Measurements from ENCODE around the gene MARCHF11.

Gene MARCHF11

GRCh38 chr5:16147179-16147900 lies 32.3 kb downstream of the MARCHF11 start:
- no CpG with 5 or more reads among the region's 7 CpGs for WGBS (ENCODE audit: extremely low coverage, insufficient coverage, insufficient read length)
- Histone ChIP-seq H3K9me3 (ENCODE audit: insufficient read depth, low read depth, low read length) (no peaks in the 10 kb centered on the region), H3K23ac (ENCODE audit: low read length) (no peak overlapping the region)

GRCh38 chr5:16144416-16144815 lies 35.2 kb downstream of the MARCHF11 start:
- Histone ChIP-seq H3K27me3 (ENCODE audit: insufficient read depth, low read length) (no peaks in the 10 kb centered on the region), H3K4me3 (ENCODE audit: low read depth, low read length) (no peak overlapping the region), H3K36me3 (ENCODE audit: control insufficient read depth in 1 of 2, insufficient read depth in 2 of 2, low read length in 2 of 2) (no peaks in the 10 kb centered on the region), H3K23ac (ENCODE audit: low read length) (no peak overlapping the region), H4K12ac (ENCODE audit: low read depth, low read length) (no peak overlapping the region), H3K9me3 (ENCODE audit: insufficient read depth, low read depth, low read length) (no peaks in the 10 kb centered on the region), H3K79me2 (ENCODE audit: control insufficient read depth, insufficient read depth, low read length, poor library complexity) (no peaks in the 10 kb centered on the region), H3K4me2 (ENCODE audit: low read length) (no peak overlapping the region), H2AFZ (ENCODE audit: insufficient read depth, low read length, poor library complexity) (no peak overlapping the region), H2BK12ac (ENCODE audit: low read length) (no peak overlapping the region), H3K79me1 (ENCODE audit: low read length) (peaks cover 2% of the 10 kb centered on the region), H4K91ac (ENCODE audit: low read depth, low read length) (no peak overlapping the region), H3K4me1 (ENCODE audit: control insufficient read depth in 1 of 2, insufficient read depth in 2 of 2, low read length in 2 of 2) (peaks cover 2 to 8% of the 10 kb centered on the region in 2 experiments), H2AK5ac (ENCODE audit: low read length) (no peak overlapping the region), H3K4ac (ENCODE audit: low read depth, low read length) (no peak overlapping the region), H3K14ac (ENCODE audit: low read length) (no peak overlapping the region), H4K8ac (ENCODE audit: low read depth, low read length) (no peak overlapping the region), H3K18ac (ENCODE audit: low read length) (no peak overlapping the region), H2BK5ac (ENCODE audit: low read depth, low read length, poor library complexity) (no peak overlapping the region), H3K9ac (ENCODE audit: low read length) (no peak overlapping the region), H2BK120ac (ENCODE audit: insufficient read depth, low read length, poor library complexity) (no peak overlapping the region), H3K27ac (ENCODE audit: low read depth, low read length) (no peak overlapping the region)
- DNase-seq, result no peak
- no CpG with 5 or more reads among the region's 4 CpGs for WGBS (ENCODE audit: extremely low coverage, insufficient coverage, insufficient read length)

More at GRCh38 chr5:16147179-16147900, 32.3 kb downstream of the MARCHF11 start:
- H3K27ac ChIP-seq (ENCODE audit: low read depth, low read length), result no peak overlapping the region
- no peak overlapping the region for H3K4me2 ChIP-seq (ENCODE audit: low read length)
- no peak overlapping the region for H3K18ac ChIP-seq (ENCODE audit: low read length)
- no peak overlapping the region for H3K4ac ChIP-seq (ENCODE audit: low read depth, low read length)
- H3K4me1 ChIP-seq (ENCODE audit: control insufficient read depth in 1 of 2, insufficient read depth in 2 of 2, low read length in 2 of 2), result peaks cover 2 to 7% of the 10 kb centered on the region in 2 experiments
- H3K79me1 ChIP-seq (ENCODE audit: low read length), result peaks cover 2% of the 10 kb centered on the region
- H4K8ac ChIP-seq (ENCODE audit: low read depth, low read length), result no peak overlapping the region
- H2AK5ac ChIP-seq (ENCODE audit: low read length), result no peak overlapping the region
- H2BK12ac ChIP-seq (ENCODE audit: low read length), result no peak overlapping the region
- no peaks in the 10 kb centered on the region for H3K27me3 ChIP-seq (ENCODE audit: insufficient read depth, low read length)
- no peak overlapping the region for H3K9ac ChIP-seq (ENCODE audit: low read length)
- H4K91ac ChIP-seq (ENCODE audit: low read depth, low read length), result no peak overlapping the region
- no peak overlapping the region for H3K4me3 ChIP-seq (ENCODE audit: low read depth, low read length)
- no peak overlapping the region for H2BK120ac ChIP-seq (ENCODE audit: insufficient read depth, low read length, poor library complexity)
- H3K36me3 ChIP-seq (ENCODE audit: control insufficient read depth in 1 of 2, insufficient read depth in 2 of 2, low read length in 2 of 2), result no peaks in the 10 kb centered on the region
- H3K14ac ChIP-seq (ENCODE audit: low read length), result no peak overlapping the region
- no peak overlapping the region for H2AFZ ChIP-seq (ENCODE audit: insufficient read depth, low read length, poor library complexity)
- H3K79me2 ChIP-seq (ENCODE audit: control insufficient read depth, insufficient read depth, low read length, poor library complexity), result no peaks in the 10 kb centered on the region
- no peak overlapping the region for H4K12ac ChIP-seq (ENCODE audit: low read depth, low read length)
- no peak for DNase-seq
- no peak overlapping the region for H2BK5ac ChIP-seq (ENCODE audit: low read depth, low read length, poor library complexity)

- peaks cover under 1% of the 10 kb centered on the region for H3K9me3 ChIP-seq (ENCODE audit: insufficient read depth, low read depth, low read length)
- H4K8ac ChIP-seq (ENCODE audit: low read depth, low read length), result no peak overlapping the region
- no peak overlapping the region for H3K4me2 ChIP-seq (ENCODE audit: low read length)
- no peak overlapping the region for H2AK5ac ChIP-seq (ENCODE audit: low read length)
- H3K79me2 ChIP-seq (ENCODE audit: control insufficient read depth, insufficient read depth, low read length, poor library complexity), result no peaks in the 10 kb centered on the region
- no peak overlapping the region for H3K14ac ChIP-seq (ENCODE audit: low read length)
- H3K18ac ChIP-seq (ENCODE audit: low read length), result no peak overlapping the region
- no CpG with 5 or more reads among the region's 5 CpGs for WGBS (ENCODE audit: extremely low coverage, insufficient coverage, insufficient read length)
- no peaks in the 10 kb centered on the region for H3K36me3 ChIP-seq (ENCODE audit: control insufficient read depth in 1 of 2, insufficient read depth in 2 of 2, low read length in 2 of 2)
- no peak overlapping the region for H3K23ac ChIP-seq (ENCODE audit: low read length)
- H3K4me1 ChIP-seq (ENCODE audit: control insufficient read depth in 1 of 2, insufficient read depth in 2 of 2, low read length in 2 of 2), result peaks cover 2 to 8% of the 10 kb centered on the region in 2 experiments
- H3K4me3 ChIP-seq (ENCODE audit: low read depth, low read length), result no peak overlapping the region
- no peak overlapping the region for H2AFZ ChIP-seq (ENCODE audit: insufficient read depth, low read length, poor library complexity)
- H2BK5ac ChIP-seq (ENCODE audit: low read depth, low read length, poor library complexity), result peak overlapping the region; percentile 59
- H2BK120ac ChIP-seq (ENCODE audit: insufficient read depth, low read length, poor library complexity), result peak overlapping the region; percentile 38
- peak in 1 of 2 donors; percentile 48 for DNase-seq
- peak overlapping the region; percentile 91 for H3K27ac ChIP-seq (ENCODE audit: low read depth, low read length)
- H3K4ac ChIP-seq (ENCODE audit: low read depth, low read length), result no peak overlapping the region
- H3K9ac ChIP-seq (ENCODE audit: low read length), result no peak overlapping the region
- H2BK12ac ChIP-seq (ENCODE audit: low read length), result peak overlapping the region; percentile 46
- H3K79me1 ChIP-seq (ENCODE audit: low read length), result peaks cover 2% of the 10 kb centered on the region
- peak overlapping the region; percentile 37 for H4K91ac ChIP-seq (ENCODE audit: low read depth, low read length)
- no peaks in the 10 kb centered on the region for H3K27me3 ChIP-seq (ENCODE audit: insufficient read depth, low read length)
- no peak overlapping the region for H4K12ac ChIP-seq (ENCODE audit: low read depth, low read length)
These were observed 36.1 kb downstream of the MARCHF11 start for GRCh38 chr5:16143361-16144049.

GRCh38 chr5:16140944-16141343 lies 38.6 kb downstream of the MARCHF11 start:
- Histone ChIP-seq H2BK12ac (ENCODE audit: low read length) (no peak overlapping the region), H3K79me1 (ENCODE audit: low read length) (peaks cover 2% of the 10 kb centered on the region), H3K36me3 (ENCODE audit: control insufficient read depth in 1 of 2, insufficient read depth in 2 of 2, low read length in 2 of 2) (no peaks in the 10 kb centered on the region), H2AK5ac (ENCODE audit: low read length) (no peak overlapping the region), H3K18ac (ENCODE audit: low read length) (no peak overlapping the region), H3K23ac (ENCODE audit: low read length) (no peak overlapping the region), H2AFZ (ENCODE audit: insufficient read depth, low read length, poor library complexity) (no peak overlapping the region), H4K8ac (ENCODE audit: low read depth, low read length) (no peak overlapping the region), H3K27me3 (ENCODE audit: insufficient read depth, low read length) (no peaks in the 10 kb centered on the region), H2BK120ac (ENCODE audit: insufficient read depth, low read length, poor library complexity) (no peak overlapping the region), H3K27ac (ENCODE audit: low read depth, low read length) (no peak overlapping the region), H4K91ac (ENCODE audit: low read depth, low read length) (no peak overlapping the region), H2BK5ac (ENCODE audit: low read depth, low read length, poor library complexity) (no peak overlapping the region), H3K14ac (ENCODE audit: low read length) (no peak overlapping the region), H3K79me2 (ENCODE audit: control insufficient read depth, insufficient read depth, low read length, poor library complexity) (no peaks in the 10 kb centered on the region), H3K9me3 (ENCODE audit: insufficient read depth, low read depth, low read length) (peaks cover 6% of the 10 kb centered on the region), H3K4me1 (ENCODE audit: control insufficient read depth in 1 of 2, insufficient read depth in 2 of 2, low read length in 2 of 2) (peaks cover 2 to 8% of the 10 kb centered on the region in 2 experiments), H3K4ac (ENCODE audit: low read depth, low read length) (no peak overlapping the region), H3K4me3 (ENCODE audit: low read depth, low read length) (no peak overlapping the region), H3K9ac (ENCODE audit: low read length) (no peak overlapping the region), H4K12ac (ENCODE audit: low read depth, low read length) (no peak overlapping the region), H3K4me2 (ENCODE audit: low read length) (no peak overlapping the region)
- no CpG with 5 or more reads among the region's 4 CpGs for whole genome bisulfite sequencing (ENCODE audit: extremely low coverage, insufficient coverage, insufficient read length)
- DNase-seq, result no peak
